ENCODE data around the gene GMDS. TPM values are rescaled to one million over a fixed set of nuclear protein-coding genes. Genes with fewer than 3 reads are reported as not detected.

The GMDS gene
- total RNA-seq, 3 donors from 2014 or later (not counting 1 experiment from before 2014, with no cell fraction given) = 23.6 to 31.0 (median 26.4) TPM

DNA sequence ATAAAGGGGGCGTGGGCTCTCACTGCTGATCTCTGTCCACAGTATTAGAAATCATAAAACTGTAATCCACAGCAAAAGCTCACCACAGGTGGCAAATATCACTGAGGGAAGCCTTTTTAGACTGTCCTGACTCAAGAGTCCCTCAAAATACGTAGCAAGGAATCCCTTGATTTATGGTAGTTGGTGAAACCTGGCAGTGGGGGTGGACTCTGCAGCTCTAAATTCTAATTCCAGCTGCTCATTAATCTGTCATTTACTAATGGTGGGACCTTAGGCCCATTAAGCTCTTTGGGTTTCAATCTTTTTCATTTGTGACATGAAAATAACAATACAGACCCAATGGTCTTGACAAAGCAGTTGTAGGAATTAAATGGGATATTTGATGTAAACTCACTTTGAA lies 32.3 kb downstream of the GMDS start:
- Mint-ChIP-seq H3K36me3 (no peaks in the 10 kb centered on the region), H3K27ac (no peak overlapping the region), H3K27me3 (ENCODE audit: low read depth in 2 of 2) (peaks cover 0 to 7% of the 10 kb centered on the region in 2 donors), H3K9me3 (no peaks in the 10 kb centered on the region), H3K4me1 (peaks cover 7 to 9% of the 10 kb centered on the region in 2 donors), H3K4me3 (no peak overlapping the region)
- H3K9me3 ChIP-seq (ENCODE audit: control insufficient read depth, insufficient read depth, low read length) = no peaks in the 10 kb centered on the region
- H3K4me3 ChIP-seq (ENCODE audit: low read length) = no peak overlapping the region
- H3K27ac ChIP-seq (ENCODE audit: low read length) = no peak overlapping the region
- H3K36me3 ChIP-seq (ENCODE audit: control insufficient read depth, insufficient read depth, low read length) = no peaks in the 10 kb centered on the region
- 95% methylated on average over 2 of the region's 2 CpGs for WGBS (ENCODE audit: insufficient coverage)
- ATAC-seq = no peak
- DNase-seq = no peak
- intact Hi-C loops (cut with micrococcal nuclease) = no loop called here
- no peaks in the 10 kb centered on the region for H3K4me1 ChIP-seq (ENCODE audit: control insufficient read depth, insufficient read depth, low read length)
- TF ChIP-seq, protein P1, sequence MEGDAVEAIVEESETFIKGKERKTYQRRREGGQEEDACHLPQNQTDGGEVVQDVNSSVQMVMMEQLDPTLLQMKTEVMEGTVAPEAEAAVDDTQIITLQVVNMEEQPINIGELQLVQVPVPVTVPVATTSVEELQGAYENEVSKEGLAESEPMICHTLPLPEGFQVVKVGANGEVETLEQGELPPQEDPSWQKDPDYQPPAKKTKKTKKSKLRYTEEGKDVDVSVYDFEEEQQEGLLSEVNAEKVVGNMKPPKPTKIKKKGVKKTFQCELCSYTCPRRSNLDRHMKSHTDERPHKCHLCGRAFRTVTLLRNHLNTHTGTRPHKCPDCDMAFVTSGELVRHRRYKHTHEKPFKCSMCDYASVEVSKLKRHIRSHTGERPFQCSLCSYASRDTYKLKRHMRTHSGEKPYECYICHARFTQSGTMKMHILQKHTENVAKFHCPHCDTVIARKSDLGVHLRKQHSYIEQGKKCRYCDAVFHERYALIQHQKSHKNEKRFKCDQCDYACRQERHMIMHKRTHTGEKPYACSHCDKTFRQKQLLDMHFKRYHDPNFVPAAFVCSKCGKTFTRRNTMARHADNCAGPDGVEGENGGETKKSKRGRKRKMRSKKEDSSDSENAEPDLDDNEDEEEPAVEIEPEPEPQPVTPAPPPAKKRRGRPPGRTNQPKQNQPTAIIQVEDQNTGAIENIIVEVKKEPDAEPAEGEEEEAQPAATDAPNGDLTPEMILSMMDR (IDR thresholded peaks at IDR 0.05) = no peak
- no peaks in the 10 kb centered on the region for H3K27me3 ChIP-seq (ENCODE audit: control insufficient read depth, insufficient read depth, low read length)

DNA sequence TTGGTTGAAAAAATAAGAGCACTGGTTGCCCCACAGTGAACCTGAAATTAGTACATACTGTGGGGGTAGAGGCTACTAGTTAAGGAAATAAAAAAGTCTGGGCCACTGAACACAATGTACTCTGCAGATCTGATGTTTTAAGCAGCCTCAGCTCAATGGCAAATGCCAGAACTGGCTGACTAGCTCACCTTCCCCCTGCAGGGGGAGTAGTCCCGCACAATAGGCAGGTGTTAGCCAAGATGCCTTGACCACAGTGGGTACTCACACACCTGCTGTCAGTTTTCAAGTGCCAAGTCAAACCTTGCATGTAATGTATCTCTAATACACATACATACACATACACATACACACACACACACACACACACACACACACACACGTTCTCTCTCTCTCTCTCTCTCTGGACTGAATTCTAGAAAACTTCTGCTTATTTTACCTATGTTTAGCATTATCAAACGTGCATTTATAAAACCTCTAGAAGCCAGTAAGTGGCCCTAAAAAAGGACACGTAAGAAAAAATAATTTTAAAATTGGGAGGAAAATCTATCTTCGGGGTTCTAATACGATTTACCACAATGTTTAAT lies 36.1 kb downstream of the GMDS start:
- no peak overlapping the region for H3K4me3 Mint-ChIP-seq
- Histone ChIP-seq H3K4me1 (ENCODE audit: control insufficient read depth, insufficient read depth, low read length) (no peaks in the 10 kb centered on the region), H3K27ac (ENCODE audit: low read length) (no peak overlapping the region), H3K4me3 (ENCODE audit: low read length) (no peak overlapping the region), H3K27me3 (ENCODE audit: control insufficient read depth, insufficient read depth, low read length) (no peaks in the 10 kb centered on the region), H3K9me3 (ENCODE audit: control insufficient read depth, insufficient read depth, low read length) (no peaks in the 10 kb centered on the region), H3K36me3 (ENCODE audit: control insufficient read depth, insufficient read depth, low read length) (no peaks in the 10 kb centered on the region)
- H3K9me3 Mint-ChIP-seq = no peaks in the 10 kb centered on the region
- intact Hi-C loops (cut with micrococcal nuclease) = loop anchor here (10.0 kb wide), 1 partner anchor 145 kb away; no protein-coding TSS in a partner anchor
- TF ChIP-seq, protein P1 (IDR thresholded peaks at IDR 0.05) = peak; percentile 46
- H3K27ac Mint-ChIP-seq = no peak overlapping the region
- H3K27me3 Mint-ChIP-seq (ENCODE audit: low read depth in 2 of 2) = peaks cover 0 to 4% of the 10 kb centered on the region in 2 donors
- DNase-seq (peak in 1 of 2 donors; percentile 54), ATAC-seq (peak; percentile 50 to 72 (median 55))
- H3K4me1 Mint-ChIP-seq = peaks cover 5 to 7% of the 10 kb centered on the region in 2 donors
- H3K36me3 Mint-ChIP-seq = no peaks in the 10 kb centered on the region
- WGBS (ENCODE audit: insufficient coverage) = 70% methylated on average over 5 of the region's 6 CpGs

DNA sequence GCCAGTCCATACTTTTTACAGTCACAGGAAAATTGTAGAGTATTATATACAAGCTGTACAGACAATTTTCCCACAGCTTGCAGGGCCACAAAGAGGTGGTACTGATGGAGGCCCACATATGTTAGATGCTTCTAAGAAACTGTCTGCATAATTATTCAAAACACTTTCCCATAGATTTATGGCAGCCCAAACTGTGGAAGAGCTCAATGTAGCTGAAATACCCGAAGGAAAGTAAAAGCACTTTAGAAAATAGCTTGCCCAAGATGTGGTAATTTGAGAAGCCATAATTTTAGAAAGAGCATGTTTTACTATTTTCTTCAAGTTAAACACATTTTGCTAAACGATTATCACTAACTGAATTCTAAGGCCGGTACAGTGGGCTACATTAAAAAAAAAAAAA lies 36.9 kb downstream of the GMDS start:
- H3K4me1 Mint-ChIP-seq = peaks cover 5 to 7% of the 10 kb centered on the region in 2 donors
- TF ChIP-seq, protein P1 (IDR thresholded peaks at IDR 0.05) = no peak
- no peaks in the 10 kb centered on the region for H3K36me3 Mint-ChIP-seq
- ATAC-seq = no peak
- H3K27ac Mint-ChIP-seq = no peak overlapping the region
- H3K4me3 ChIP-seq (ENCODE audit: low read length) = no peak overlapping the region
- DNase-seq = no peak
- no peaks in the 10 kb centered on the region for H3K4me1 ChIP-seq (ENCODE audit: control insufficient read depth, insufficient read depth, low read length)
- WGBS (ENCODE audit: insufficient coverage) = 98% methylated on average over 3 of the region's 3 CpGs
- no peak overlapping the region for H3K4me3 Mint-ChIP-seq
- H3K9me3 Mint-ChIP-seq = no peaks in the 10 kb centered on the region
- no peak overlapping the region for H3K27ac ChIP-seq (ENCODE audit: low read length)
- intact Hi-C loops (cut with micrococcal nuclease) = loop anchor here (10.0 kb wide), 1 partner anchor 146 kb away; no protein-coding TSS in a partner anchor
- no peaks in the 10 kb centered on the region for H3K27me3 ChIP-seq (ENCODE audit: control insufficient read depth, insufficient read depth, low read length)
- no peaks in the 10 kb centered on the region for H3K9me3 ChIP-seq (ENCODE audit: control insufficient read depth, insufficient read depth, low read length)
- H3K36me3 ChIP-seq (ENCODE audit: control insufficient read depth, insufficient read depth, low read length) = no peaks in the 10 kb centered on the region
- H3K27me3 Mint-ChIP-seq (ENCODE audit: low read depth in 2 of 2) = peaks cover 0 to 2% of the 10 kb centered on the region in 2 donors

DNA sequence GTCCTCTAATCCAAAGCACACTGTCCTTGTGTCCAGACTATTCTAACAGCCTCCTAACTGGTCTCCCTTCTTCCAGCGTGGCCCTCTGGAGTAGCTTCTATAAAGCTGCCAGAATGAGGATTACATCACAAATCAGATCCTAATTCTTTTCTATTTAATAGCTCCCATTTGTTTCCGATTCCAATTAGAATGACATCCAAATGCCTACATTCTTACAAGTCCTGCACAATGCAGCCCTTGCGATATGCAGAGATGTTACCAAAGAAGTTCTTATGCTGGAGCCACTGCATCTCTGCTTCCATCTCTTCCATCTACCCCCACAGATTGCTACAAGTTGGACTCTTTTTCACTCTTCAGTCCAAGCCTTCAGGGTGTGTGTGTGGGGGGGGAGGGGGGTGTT lies 40.0 kb downstream of the GMDS start:
- 82% methylated on average over 3 of the region's 3 CpGs for WGBS (ENCODE audit: insufficient coverage)
- no peak overlapping the region for H3K4me3 ChIP-seq (ENCODE audit: low read length)
- Mint-ChIP-seq H3K4me1 (peaks cover 5 to 7% of the 10 kb centered on the region in 2 donors), H3K9me3 (no peaks in the 10 kb centered on the region), H3K36me3 (no peaks in the 10 kb centered on the region), H3K27ac (no peak overlapping the region), H3K27me3 (ENCODE audit: low read depth in 2 of 2) (no peaks in the 10 kb centered on the region), H3K4me3 (no peak overlapping the region)
- intact Hi-C loops (cut with micrococcal nuclease) = loop anchor here (10.0 kb wide), 1 partner anchor 149 kb away; no protein-coding TSS in a partner anchor
- ATAC-seq (no peak), DNase-seq (no peak)
- no peaks in the 10 kb centered on the region for H3K36me3 ChIP-seq (ENCODE audit: control insufficient read depth, insufficient read depth, low read length)
- H3K9me3 ChIP-seq (ENCODE audit: control insufficient read depth, insufficient read depth, low read length) = no peaks in the 10 kb centered on the region
- no peaks in the 10 kb centered on the region for H3K27me3 ChIP-seq (ENCODE audit: control insufficient read depth, insufficient read depth, low read length)
- no peak overlapping the region for H3K27ac ChIP-seq (ENCODE audit: low read length)
- TF ChIP-seq, protein P1 (IDR thresholded peaks at IDR 0.05) = no peak
- H3K4me1 ChIP-seq (ENCODE audit: control insufficient read depth, insufficient read depth, low read length) = no peaks in the 10 kb centered on the region
